Hepatocyte (in vitro differentiated cells): ENCODE data around the gene CKAP2L. TPM values are rescaled to one million over a fixed set of nuclear protein-coding genes. Genes with fewer than 3 reads are reported as not detected.
A peak's percentile ranks its signal among the peaks of the same experiment; 100 is the strongest.

Experiments used
- DNase-seq: peaks from one replicate; pipeline ENCODE4 v3.0.0-alpha.2; 2016; ENCODE audit warnings: low spot score
- H2AFZ ChIP-seq: fragments of 200-600 bp; sonication (generic); 2 replicates; pipeline ENCODE4 v1.6.0; 2016; ENCODE audit warnings: antibody characterized with exemption, mild to moderate bottlenecking
- H3K27ac ChIP-seq: fragments of 200-600 bp; sonication (generic); 2 replicates; pipeline ENCODE4 v1.5.1; 2016; ENCODE audit warnings: mild to moderate bottlenecking
- H3K27me3 ChIP-seq: fragments of 200-600 bp; sonication (generic); 2 replicates; pipeline ENCODE4 v1.6.1; 2016
- H3K36me3 ChIP-seq: fragments of 200-600 bp; sonication (generic); replicated peaks from 2 replicates; pipeline ENCODE4 v1.5.1; 2016; ENCODE audit warnings: low read depth; ENCODE audit not compliant: insufficient read depth
- H3K4me1 ChIP-seq: fragments of 200-600 bp; sonication (generic); 2 replicates; pipeline ENCODE4 v1.5.1; 2016; ENCODE audit warnings: mild to moderate bottlenecking, moderate library complexity; ENCODE audit not compliant: insufficient read depth
- H3K4me2 ChIP-seq: fragments of 200-600 bp; sonication (generic); 2 replicates; pipeline ENCODE4 v1.6.0; 2016
- H3K4me3 ChIP-seq: fragments of 200-600 bp; sonication (generic); 2 replicates; pipeline ENCODE4 v1.5.1; 2016; ENCODE audit warnings: mild to moderate bottlenecking
- H3K79me2 ChIP-seq: fragments of 200-600 bp; sonication (generic); 2 replicates; pipeline ENCODE4 v1.6.0; 2017; ENCODE audit warnings: mild to moderate bottlenecking
- H3K9me2 ChIP-seq: fragments of 200-600 bp; sonication (generic); replicated peaks from 2 replicates; pipeline ENCODE4 v1.6.0; 2017; ENCODE audit warnings: mild to moderate bottlenecking; ENCODE audit not compliant: insufficient read depth
- H3K9me3 ChIP-seq: fragments of 200-600 bp; sonication (generic); 2 replicates; pipeline ENCODE4 v1.5.1; 2016; ENCODE audit warnings: low read depth, mild to moderate bottlenecking
- H4K20me1 ChIP-seq: fragments of 200-600 bp; sonication (generic); 2 replicates; pipeline ENCODE4 v1.6.0; 2016; ENCODE audit warnings: mild to moderate bottlenecking; ENCODE audit not compliant: insufficient read depth, poor library complexity, severe bottlenecking
- EZH2 ChIP-seq: fragments of 200-600 bp; sonication (generic); IDR thresholded peaks from 2 replicates; pipeline ENCODE4 v1.6.1; 2016; ENCODE audit warnings: antibody characterized with exemption, mild to moderate bottlenecking, borderline replicate concordance
- EZH2phosphoT487 ChIP-seq: fragments of 200-600 bp; sonication (generic); IDR thresholded peaks from one replicate; pipeline ENCODE4 v1.6.1; 2018; ENCODE audit warnings: antibody characterized with exemption, mild to moderate bottlenecking, low read depth, moderate library complexity; ENCODE audit not compliant: unreplicated experiment, severe bottlenecking
- WGBS: methylation state at CpG from one replicate; pipeline ENCODE4 v1.1.6; 2016; ENCODE audit warnings: low lambda C conversion rate; ENCODE audit errors: missing lambda C conversion rate; 5-methylcytosine and 5-hydroxymethylcytosine counted together
- polyA plus RNA-seq: library from polyadenylated mRNA; unstranded; fragments of >200 nt; fragmentation: Nextera tagmentation; extraction: Ambion mirVana; gene quantifications from 2 replicates; pipeline ENCODE4 v1.2.1, GENCODE V29; 2016
- total RNA-seq: library from RNA; depleted of rRNA; stranded (reverse); fragments of >200 nt; gene quantifications from 2 replicates; pipeline ENCODE4 v1.2.3, GENCODE V29; 2014
- TF ChIP-seq, protein P1 (sequence below): fragments of 200-600 bp; sonication (generic); IDR thresholded peaks from 2 replicates; pipeline ENCODE4 v1.5.1; 2016; ENCODE audit warnings: antibody characterized with exemption, mild to moderate bottlenecking; ENCODE audit not compliant: poor library complexity

CKAP2L gene
- total and polyA plus RNA-seq, 2 experiments from 2014 or later = 7.2 to 8.1 TPM

DNA sequence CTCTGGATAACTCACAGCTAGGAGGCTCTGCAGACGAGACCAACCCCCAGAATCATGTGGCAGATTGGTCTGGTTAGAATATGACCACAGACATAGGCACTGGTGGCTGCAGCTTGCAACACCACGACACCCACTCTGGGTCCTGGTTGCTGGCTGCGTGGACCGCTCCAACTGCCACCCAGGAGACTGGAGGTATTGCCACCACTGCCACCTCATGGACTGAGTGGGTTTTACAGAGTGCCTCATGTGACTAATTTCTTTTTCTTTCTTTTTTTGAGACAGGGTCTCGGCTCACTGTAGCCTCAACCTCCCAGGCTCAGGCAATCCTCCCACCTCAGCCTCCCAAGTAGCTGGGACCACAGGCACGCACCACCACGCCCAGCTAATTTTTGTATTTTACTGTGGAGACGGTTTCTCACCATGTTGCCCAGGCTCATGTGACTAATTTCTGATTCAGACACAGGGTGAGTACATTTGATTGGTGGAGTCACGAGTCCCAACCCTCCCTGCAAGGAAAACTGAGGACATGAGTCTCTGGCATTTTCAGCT is 73.5 kb downstream of the CKAP2L start:
- DNase-seq = peak; percentile 61
- Histone ChIP-seq H3K27ac (no peak overlapping the region), H2AFZ (no peak overlapping the region), H4K20me1 (no peaks in the 10 kb centered on the region), H3K4me2 (no peak overlapping the region), H3K9me3 (no peaks in the 10 kb centered on the region), H3K36me3 (no peaks in the 10 kb centered on the region), H3K79me2 (no peaks in the 10 kb centered on the region), H3K27me3 (no peaks in the 10 kb centered on the region), H3K4me1 (peaks cover 7% of the 10 kb centered on the region), H3K4me3 (no peak overlapping the region), H3K9me2 (no peaks in the 10 kb centered on the region)
- 71% methylated on average over 9 of the region's 9 CpGs for WGBS
- TF ChIP-seq EZH2 (no peak), EZH2phosphoT487 (no peak)
- TF ChIP-seq, protein P1, sequence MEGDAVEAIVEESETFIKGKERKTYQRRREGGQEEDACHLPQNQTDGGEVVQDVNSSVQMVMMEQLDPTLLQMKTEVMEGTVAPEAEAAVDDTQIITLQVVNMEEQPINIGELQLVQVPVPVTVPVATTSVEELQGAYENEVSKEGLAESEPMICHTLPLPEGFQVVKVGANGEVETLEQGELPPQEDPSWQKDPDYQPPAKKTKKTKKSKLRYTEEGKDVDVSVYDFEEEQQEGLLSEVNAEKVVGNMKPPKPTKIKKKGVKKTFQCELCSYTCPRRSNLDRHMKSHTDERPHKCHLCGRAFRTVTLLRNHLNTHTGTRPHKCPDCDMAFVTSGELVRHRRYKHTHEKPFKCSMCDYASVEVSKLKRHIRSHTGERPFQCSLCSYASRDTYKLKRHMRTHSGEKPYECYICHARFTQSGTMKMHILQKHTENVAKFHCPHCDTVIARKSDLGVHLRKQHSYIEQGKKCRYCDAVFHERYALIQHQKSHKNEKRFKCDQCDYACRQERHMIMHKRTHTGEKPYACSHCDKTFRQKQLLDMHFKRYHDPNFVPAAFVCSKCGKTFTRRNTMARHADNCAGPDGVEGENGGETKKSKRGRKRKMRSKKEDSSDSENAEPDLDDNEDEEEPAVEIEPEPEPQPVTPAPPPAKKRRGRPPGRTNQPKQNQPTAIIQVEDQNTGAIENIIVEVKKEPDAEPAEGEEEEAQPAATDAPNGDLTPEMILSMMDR = peak; percentile 56

- Histone ChIP-seq H2AFZ (no peak overlapping the region), H3K9me3 (no peaks in the 10 kb centered on the region), H3K27me3 (no peaks in the 10 kb centered on the region), H3K9me2 (no peaks in the 10 kb centered on the region), H3K4me3 (no peak overlapping the region), H3K27ac (no peak overlapping the region), H3K4me2 (no peak overlapping the region), H4K20me1 (no peaks in the 10 kb centered on the region), H3K79me2 (no peaks in the 10 kb centered on the region), H3K4me1 (peaks cover 7% of the 10 kb centered on the region), H3K36me3 (no peaks in the 10 kb centered on the region)
- no peak for DNase-seq
- TF ChIP-seq EZH2 = no peak
- 90% methylated on average over 14 of the region's 14 CpGs for WGBS
Observed at GRCh38 chr2:112688086-112688880, 76.1 kb downstream of the CKAP2L start.

DNA sequence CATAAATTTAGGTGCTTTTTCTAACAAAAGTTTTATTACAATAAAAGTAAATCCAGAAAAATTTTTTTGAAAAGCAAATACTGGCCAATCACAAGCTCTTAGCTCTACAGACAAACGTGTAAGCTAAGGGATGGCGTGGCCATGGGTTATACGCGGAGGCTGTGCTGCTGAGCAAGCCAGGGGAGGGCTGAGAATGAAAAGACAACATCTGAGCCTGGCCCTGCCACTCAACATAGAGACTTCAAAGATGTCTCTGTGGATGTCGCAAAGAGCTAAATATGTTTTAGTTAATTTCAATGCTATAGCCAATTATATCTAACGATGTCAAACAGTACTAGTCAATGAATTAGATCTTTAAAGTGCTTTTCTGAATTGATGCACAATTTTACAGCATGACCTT is 76.9 kb downstream of the CKAP2L start:
- TF ChIP-seq, protein P1 = no peak
- TF ChIP-seq EZH2 (no peak), EZH2phosphoT487 (no peak)
- WGBS = 80% methylated on average over 6 of the region's 6 CpGs
- no peak overlapping the region for H3K27ac ChIP-seq

More for the DNA sequence above, 76.9 kb downstream of the CKAP2L start:
- H3K36me3 ChIP-seq = no peaks in the 10 kb centered on the region
- H3K27me3 ChIP-seq = no peaks in the 10 kb centered on the region
- no peaks in the 10 kb centered on the region for H3K9me3 ChIP-seq
- H3K4me2 ChIP-seq = no peak overlapping the region
- no peak overlapping the region for H2AFZ ChIP-seq
- no peaks in the 10 kb centered on the region for H3K79me2 ChIP-seq
- H3K4me3 ChIP-seq = no peak overlapping the region
- DNase-seq = no peak
- peaks cover 3% of the 10 kb centered on the region for H3K4me1 ChIP-seq
- no peaks in the 10 kb centered on the region for H3K9me2 ChIP-seq
- no peaks in the 10 kb centered on the region for H4K20me1 ChIP-seq

Other genes with a start within 250 kb of the CKAP2L start
- gene POLR1B, start 222.1 kb downstream of the CKAP2L start, total RNA-seq = 16.4 and 17.5 TPM in 2 replicates
- 7.7 and 9.7 TPM in 2 replicates for gene POLR1B, start 222.1 kb downstream of the CKAP2L start, polyA plus RNA-seq
- 19.1 and 25.0 TPM in 2 replicates for gene CHCHD5, start 180.0 kb downstream of the CKAP2L start, total RNA-seq
- 67.3 and 73.5 TPM in 2 replicates for gene CHCHD5, start 180.0 kb downstream of the CKAP2L start, polyA plus RNA-seq
- 106 and 135 TPM in 2 replicates for gene SLC20A1, start 118.7 kb downstream of the CKAP2L start, total RNA-seq
- 63.6 and 66.7 TPM in 2 replicates for gene SLC20A1, start 118.7 kb downstream of the CKAP2L start, polyA plus RNA-seq
- 1.2 and 2.7 TPM in 2 replicates for gene NT5DC4, start 43.6 kb downstream of the CKAP2L start, total RNA-seq
- gene NT5DC4, start 43.6 kb downstream of the CKAP2L start, polyA plus RNA-seq = 0.79 and 2.3 TPM in 2 replicates
- 2.3 and 3.1 TPM in 2 replicates for gene IL1A, start 19.9 kb upstream of the CKAP2L start, total RNA-seq
- 1.1 and 1.4 TPM in 2 replicates for gene IL1A, start 19.9 kb upstream of the CKAP2L start, polyA plus RNA-seq
- 0.76 and 1.1 TPM in 2 replicates for gene IL1B, start 72.2 kb upstream of the CKAP2L start, total RNA-seq
- gene IL1B, start 72.2 kb upstream of the CKAP2L start, polyA plus RNA-seq = 1.2 and 2.4 TPM in 2 replicates
- gene IL37, start 146.6 kb upstream of the CKAP2L start, total RNA-seq = not detected in 2 replicates
- gene IL37, start 146.6 kb upstream of the CKAP2L start, polyA plus RNA-seq = not detected in 2 replicates
- gene IL36G, start 213.4 kb upstream of the CKAP2L start, total RNA-seq = 0.20 TPM in 1 of 2 replicates, not detected in the other
- gene IL36G, start 213.4 kb upstream of the CKAP2L start, polyA plus RNA-seq = 1.0 TPM in 1 of 2 replicates, not detected in the other
- gene IL36A, start 240.8 kb upstream of the CKAP2L start, total RNA-seq = not detected in 2 replicates
- not detected in 2 replicates for gene IL36A, start 240.8 kb upstream of the CKAP2L start, polyA plus RNA-seq